ENCODE data around the gene WRAP73. TPM values are rescaled to one million over a fixed set of nuclear protein-coding genes. Genes with fewer than 3 reads are reported as not detected.

WRAP73 gene
- total RNA-seq, 1 donor from 2014 or later, result 47.7 TPM

DNA sequence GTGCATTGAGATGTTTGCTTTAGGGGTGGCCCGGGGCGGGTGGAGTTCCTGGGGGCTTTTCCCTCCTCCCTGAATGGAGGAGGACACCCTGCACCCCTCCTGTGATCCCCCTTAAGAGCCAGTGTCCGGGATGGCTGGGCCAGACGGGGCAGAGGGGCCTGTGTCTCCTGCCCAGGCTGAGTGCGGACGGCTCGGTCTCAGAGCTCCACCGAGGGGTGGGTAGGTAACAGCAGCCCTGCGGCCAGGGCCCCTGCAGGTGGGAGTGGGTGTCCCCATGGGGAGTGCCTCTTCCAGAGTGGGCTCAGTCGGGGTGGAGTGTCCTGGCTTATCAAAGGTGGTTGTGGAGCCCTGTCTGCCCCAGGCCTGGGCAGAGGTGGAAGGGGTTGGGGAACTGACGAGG is 25.5 kb upstream of the WRAP73 start:
- H3K27me3 Mint-ChIP-seq (ENCODE audit: unreplicated experiment), result peaks cover 11% of the 10 kb centered on the region
- no peak for TF ChIP-seq CTCF (IDR thresholded peaks at IDR 0.05; ENCODE audit: partially characterized antibody, unreplicated experiment)
- H3K4me1 Mint-ChIP-seq (ENCODE audit: low read depth, unreplicated experiment), result peaks cover 7% of the 10 kb centered on the region
- peaks cover 16% of the 10 kb centered on the region for H3K9me3 Mint-ChIP-seq (ENCODE audit: unreplicated experiment)
- DNase-seq, result peak; percentile 19
- no peak overlapping the region for H3K4me3 Mint-ChIP-seq (ENCODE audit: unreplicated experiment)
- no peaks in the 10 kb centered on the region for H3K36me3 Mint-ChIP-seq (ENCODE audit: unreplicated experiment)
- H3K27ac Mint-ChIP-seq (ENCODE audit: unreplicated experiment), result no peak overlapping the region

GRCh38 chr1:3674100-3675094 is 24.5 kb upstream of the WRAP73 start:
- peaks cover 12% of the 10 kb centered on the region for H3K9me3 Mint-ChIP-seq (ENCODE audit: unreplicated experiment)
- no peak for TF ChIP-seq CTCF (IDR thresholded peaks at IDR 0.05; ENCODE audit: partially characterized antibody, unreplicated experiment)
- no peak overlapping the region for H3K4me3 Mint-ChIP-seq (ENCODE audit: unreplicated experiment)
- H3K27ac Mint-ChIP-seq (ENCODE audit: unreplicated experiment), result no peak overlapping the region
- peaks cover 9% of the 10 kb centered on the region for H3K4me1 Mint-ChIP-seq (ENCODE audit: low read depth, unreplicated experiment)
- no peaks in the 10 kb centered on the region for H3K36me3 Mint-ChIP-seq (ENCODE audit: unreplicated experiment)
- DNase-seq, result peak; percentile 40
- peaks cover 11% of the 10 kb centered on the region for H3K27me3 Mint-ChIP-seq (ENCODE audit: unreplicated experiment)

- H3K27me3 Mint-ChIP-seq (ENCODE audit: unreplicated experiment), result peaks cover 10% of the 10 kb centered on the region
- H3K27ac Mint-ChIP-seq (ENCODE audit: unreplicated experiment), result peak overlapping the region; percentile 41
- H3K4me1 Mint-ChIP-seq (ENCODE audit: low read depth, unreplicated experiment), result peaks cover 8% of the 10 kb centered on the region
- H3K36me3 Mint-ChIP-seq (ENCODE audit: unreplicated experiment), result no peaks in the 10 kb centered on the region
- no peak for TF ChIP-seq CTCF (IDR thresholded peaks at IDR 0.05; ENCODE audit: partially characterized antibody, unreplicated experiment)
- H3K4me3 Mint-ChIP-seq (ENCODE audit: unreplicated experiment), result no peak overlapping the region
- peak; percentile 12 for DNase-seq
- H3K9me3 Mint-ChIP-seq (ENCODE audit: unreplicated experiment), result peaks cover 10% of the 10 kb centered on the region
These were observed 23.6 kb upstream of the WRAP73 start for GRCh38 chr1:3673381-3674099.

GRCh38 chr1:3672971-3673361 is 23.1 kb upstream of the WRAP73 start:
- Mint-ChIP-seq H3K27me3 (ENCODE audit: unreplicated experiment) (peaks cover 9% of the 10 kb centered on the region), H3K27ac (ENCODE audit: unreplicated experiment) (no peak overlapping the region), H3K9me3 (ENCODE audit: unreplicated experiment) (peaks cover 9% of the 10 kb centered on the region), H3K4me1 (ENCODE audit: low read depth, unreplicated experiment) (peaks cover 14% of the 10 kb centered on the region), H3K4me3 (ENCODE audit: unreplicated experiment) (no peak overlapping the region), H3K36me3 (ENCODE audit: unreplicated experiment) (no peaks in the 10 kb centered on the region)
- no peak for TF ChIP-seq CTCF (IDR thresholded peaks at IDR 0.05; ENCODE audit: partially characterized antibody, unreplicated experiment)
- DNase-seq, result no peak

Measured in glutamatergic neuron (in vitro differentiated cells).